Thoracic aorta (tissue), 2 donors: Measurements from ENCODE around the gene CDH23. TPM values are rescaled to one million over a fixed set of nuclear protein-coding genes. Genes with fewer than 3 reads are reported as not detected.

Source experiments
- ATAC-seq: fragments of 150-250 bp; one replicate; pipeline ENCODE4 v1.8.0; 2017; ENCODE audit warnings: low read depth; ENCODE audit not compliant: insufficient number of reproducible peaks, low FRiP score
- DNase-seq: peaks from one replicate; pipeline ENCODE4 v3.0.0-alpha.2; 2020; ENCODE audit warnings: low spot score
- H3K27ac ChIP-seq, 2 donors: fragments of 200-600 bp; sonication (generic); 1 replicate in 1 of 2; 2 replicates in 1 of 2; pipeline ENCODE4 v1.5.1; 2016; ENCODE audit warnings: mild to moderate bottlenecking in 2 of 2, moderate library complexity in 2 of 2
- H3K27me3 ChIP-seq: fragments of 200-600 bp; sonication (generic); replicated peaks from 2 replicates; pipeline ENCODE4 v1.6.0; 2016; ENCODE audit warnings: mild to moderate bottlenecking; ENCODE audit not compliant: insufficient read depth
- H3K36me3 ChIP-seq: fragments of 200-600 bp; sonication (generic); one replicate; pipeline ENCODE4 v1.5.1; 2016
- H3K4me1 ChIP-seq, 2 donors: fragments of 200-600 bp; sonication (generic); 1 replicate in 1 of 2; 2 replicates in 1 of 2; pipeline versions ENCODE4 v1.5.1 to v1.6.0; 2016; ENCODE audit warnings: low read depth in 2 of 2, mild to moderate bottlenecking in 1 of 2; ENCODE audit not compliant: control insufficient read depth in 1 of 2
- H3K4me3 ChIP-seq: fragments of 200-600 bp; sonication (generic); 2 replicates; pipeline ENCODE4 v1.5.1; 2016; ENCODE audit warnings: mild to moderate bottlenecking
- H3K9me3 ChIP-seq: fragments of 200-600 bp; sonication (generic); 2 replicates; pipeline ENCODE4 v1.5.1; 2016
- total RNA-seq, 2 donors: library from RNA; depleted of rRNA; stranded (reverse); fragments of >200 nt; gene quantifications; one replicate each; pipeline versions ENCODE4 v1.1.0 to v1.2.3, GENCODE V29; 2016
- TF ChIP-seq, protein P1 (sequence below): fragments of 200-600 bp; sonication (generic); IDR thresholded peaks from one replicate; pipeline ENCODE4 v1.5.1; 2019; ENCODE audit warnings: antibody characterized with exemption

CDH23 gene
- total RNA-seq, 2 donors from 2014 or later: 10.6 to 10.8 TPM

DNA sequence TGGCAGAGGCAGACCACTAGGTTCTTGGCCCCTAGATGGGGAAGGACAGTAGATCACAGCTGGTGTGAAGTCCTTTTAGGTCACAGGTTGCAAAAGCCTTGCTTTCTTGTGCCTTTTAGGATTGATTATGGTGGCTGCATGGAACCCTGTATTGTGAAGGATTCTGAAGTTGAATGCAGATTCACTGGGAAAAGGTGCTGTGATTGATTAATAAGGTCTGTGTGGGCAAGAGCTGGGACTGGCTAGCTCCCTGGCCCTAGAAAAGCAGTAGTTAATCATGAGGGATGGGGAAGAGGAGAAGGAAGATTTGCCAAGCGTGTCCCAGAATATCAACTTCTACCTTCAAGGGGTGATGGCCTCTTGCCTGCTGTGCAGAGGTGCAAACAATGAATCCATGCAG, 105.5 kb downstream of the CDH23 start:
- no peaks in the 10 kb centered on the region for H3K36me3 ChIP-seq
- TF ChIP-seq, protein P1, sequence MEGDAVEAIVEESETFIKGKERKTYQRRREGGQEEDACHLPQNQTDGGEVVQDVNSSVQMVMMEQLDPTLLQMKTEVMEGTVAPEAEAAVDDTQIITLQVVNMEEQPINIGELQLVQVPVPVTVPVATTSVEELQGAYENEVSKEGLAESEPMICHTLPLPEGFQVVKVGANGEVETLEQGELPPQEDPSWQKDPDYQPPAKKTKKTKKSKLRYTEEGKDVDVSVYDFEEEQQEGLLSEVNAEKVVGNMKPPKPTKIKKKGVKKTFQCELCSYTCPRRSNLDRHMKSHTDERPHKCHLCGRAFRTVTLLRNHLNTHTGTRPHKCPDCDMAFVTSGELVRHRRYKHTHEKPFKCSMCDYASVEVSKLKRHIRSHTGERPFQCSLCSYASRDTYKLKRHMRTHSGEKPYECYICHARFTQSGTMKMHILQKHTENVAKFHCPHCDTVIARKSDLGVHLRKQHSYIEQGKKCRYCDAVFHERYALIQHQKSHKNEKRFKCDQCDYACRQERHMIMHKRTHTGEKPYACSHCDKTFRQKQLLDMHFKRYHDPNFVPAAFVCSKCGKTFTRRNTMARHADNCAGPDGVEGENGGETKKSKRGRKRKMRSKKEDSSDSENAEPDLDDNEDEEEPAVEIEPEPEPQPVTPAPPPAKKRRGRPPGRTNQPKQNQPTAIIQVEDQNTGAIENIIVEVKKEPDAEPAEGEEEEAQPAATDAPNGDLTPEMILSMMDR: no peak

DNA sequence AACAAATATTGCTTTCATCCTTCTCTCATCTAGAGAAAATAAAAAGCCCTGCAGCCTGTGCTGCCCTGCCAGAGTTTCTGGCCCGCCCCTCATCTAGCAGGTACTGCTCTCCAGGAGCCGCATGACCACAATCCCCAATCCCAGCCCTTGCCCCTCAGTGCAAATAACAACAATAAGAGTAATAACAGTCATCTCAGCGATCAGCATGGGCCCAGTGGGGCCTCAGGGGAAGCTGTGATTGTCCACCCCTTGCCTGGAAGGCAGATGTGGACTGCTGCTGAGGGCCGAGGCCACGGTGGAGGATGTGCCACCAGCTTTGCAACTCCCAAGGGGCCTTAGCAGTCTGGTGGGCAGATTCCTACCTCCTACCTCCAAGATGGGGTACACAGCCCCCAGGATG, 106.1 kb downstream of the CDH23 start:
- no peaks in the 10 kb centered on the region for H3K27me3 ChIP-seq
- H3K4me1 ChIP-seq: no peaks in the 10 kb centered on the region
- no peak overlapping the region for H3K4me3 ChIP-seq
- no peaks in the 10 kb centered on the region for H3K9me3 ChIP-seq
- no peaks in the 10 kb centered on the region for H3K36me3 ChIP-seq
- DNase-seq (no peak), ATAC-seq (no peak)
- no peak overlapping the region for H3K27ac ChIP-seq
- TF ChIP-seq, protein P1: no peak

More for the DNA sequence above, 105.5 kb downstream of the CDH23 start:
- DNase-seq: no peak
- Histone ChIP-seq H3K27me3 (no peaks in the 10 kb centered on the region), H3K9me3 (no peaks in the 10 kb centered on the region), H3K4me3 (no peak overlapping the region), H3K4me1 (no peaks in the 10 kb centered on the region), H3K27ac (no peak overlapping the region)
- ATAC-seq: no peak

DNA sequence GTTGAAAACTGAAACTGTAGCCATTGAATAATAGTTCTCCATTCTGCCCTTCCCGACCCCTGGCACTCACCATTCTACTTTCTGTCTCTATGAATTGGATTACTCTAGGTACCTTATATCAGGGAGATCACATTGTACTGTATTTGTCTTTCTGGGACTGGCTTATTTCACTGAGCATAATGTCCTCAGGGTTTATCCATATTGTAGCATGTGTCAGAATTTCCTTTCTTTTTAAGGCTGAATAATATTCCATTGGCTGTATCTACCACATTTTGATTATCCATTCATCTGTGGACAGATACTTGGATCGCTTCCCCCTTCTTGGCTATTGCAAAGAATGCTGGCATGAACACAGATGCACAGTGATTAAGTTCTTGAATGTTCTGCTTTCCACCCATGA, 107.4 kb downstream of the CDH23 start:
- H3K4me3 ChIP-seq: no peak overlapping the region
- no peak for DNase-seq
- H3K27me3 ChIP-seq: no peaks in the 10 kb centered on the region
- H3K9me3 ChIP-seq: no peaks in the 10 kb centered on the region
- no peak for ATAC-seq
- TF ChIP-seq, protein P1: no peak
- H3K36me3 ChIP-seq: no peaks in the 10 kb centered on the region
- no peaks in the 10 kb centered on the region for H3K4me1 ChIP-seq
- no peak overlapping the region for H3K27ac ChIP-seq

DNA sequence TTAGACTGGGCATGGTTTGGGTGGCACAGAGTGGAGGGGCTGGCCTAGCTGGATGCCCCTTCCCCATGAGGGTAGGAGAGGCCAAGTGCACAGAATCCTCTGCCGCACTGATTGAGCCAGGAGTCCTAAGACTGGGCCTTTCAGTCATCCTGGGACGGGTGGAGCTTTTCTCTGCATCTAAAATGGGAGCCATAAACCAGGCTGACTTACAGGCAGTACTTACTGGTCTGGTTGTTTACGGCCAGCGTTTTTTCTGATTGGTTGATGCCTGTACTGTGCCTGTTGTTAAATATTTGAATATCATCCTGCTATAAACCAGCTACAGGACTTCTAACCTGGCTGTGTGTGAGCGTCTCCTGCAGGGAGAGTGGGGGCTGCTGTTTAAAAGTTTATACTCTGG, 107.8 kb downstream of the CDH23 start:
- no peak overlapping the region for H3K4me3 ChIP-seq
- ATAC-seq (no peak), DNase-seq (no peak)
- H3K36me3 ChIP-seq: no peaks in the 10 kb centered on the region
- H3K27ac ChIP-seq: no peak overlapping the region
- H3K9me3 ChIP-seq: no peaks in the 10 kb centered on the region
- no peaks in the 10 kb centered on the region for H3K27me3 ChIP-seq
- TF ChIP-seq, protein P1: no peak
- H3K4me1 ChIP-seq: no peaks in the 10 kb centered on the region

DNA sequence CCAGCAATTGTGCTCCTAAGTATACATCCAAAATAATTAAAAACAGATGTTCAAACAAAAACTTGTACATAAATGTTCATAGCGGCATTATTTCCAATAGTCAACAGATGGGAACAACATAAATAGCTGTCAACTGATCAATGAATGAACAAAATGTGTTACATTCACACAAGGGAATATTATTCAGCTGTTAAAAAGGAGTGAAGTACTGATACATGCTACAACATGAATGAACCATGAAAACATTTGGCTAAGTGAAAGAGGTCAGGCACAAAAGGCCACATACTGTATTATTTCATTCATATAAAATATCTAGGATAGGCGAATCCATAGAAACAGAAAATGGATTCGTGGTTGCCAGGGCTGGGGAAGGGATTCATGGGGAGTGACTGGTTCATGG, 109.1 kb downstream of the CDH23 start:
- H3K4me1 ChIP-seq: no peaks in the 10 kb centered on the region
- TF ChIP-seq, protein P1: no peak
- no peak for ATAC-seq
- H3K36me3 ChIP-seq: no peaks in the 10 kb centered on the region
- no peaks in the 10 kb centered on the region for H3K27me3 ChIP-seq
- no peaks in the 10 kb centered on the region for H3K9me3 ChIP-seq
- DNase-seq: no peak
- no peak overlapping the region for H3K27ac ChIP-seq
- no peak overlapping the region for H3K4me3 ChIP-seq
